ENCODE measurements around the gene CFAP74.

CFAP74 gene

GRCh38 chr1:1945782-1946393, 57.7 kb downstream of the CFAP74 start:
- Histone ChIP-seq H3K36me3 (ENCODE audit: insufficient read depth, low read length) (no peaks in the 10 kb centered on the region), H2AFZ (ENCODE audit: low read depth, low read length) (no peak overlapping the region), H4K20me1 (ENCODE audit: insufficient read depth, low read length) (no peaks in the 10 kb centered on the region), H3K4me1 (ENCODE audit: insufficient read depth, low read length) (peaks cover 8% of the 10 kb centered on the region), H3K4me3 (ENCODE audit: low read depth in 1 of 2, low read length in 2 of 2) (no peak overlapping the region), H3K27me3 (ENCODE audit: insufficient read depth, low read length, poor library complexity) (no peaks in the 10 kb centered on the region), H3K4me2 (ENCODE audit: insufficient read depth, low read length) (no peak overlapping the region), H3K9ac (ENCODE audit: low read depth, low read length) (no peak overlapping the region), H3K79me2 (ENCODE audit: insufficient read depth, low read length) (no peaks in the 10 kb centered on the region), H3K9me3 (ENCODE audit: insufficient read depth, low read length, severe bottlenecking) (no peaks in the 10 kb centered on the region), H3K27ac (ENCODE audit: low read length) (no peak overlapping the region)
- no peak for TF ChIP-seq EZH2 (IDR thresholded peaks at IDR 0.05; ENCODE audit: borderline replicate concordance, low read depth, low read length, severe bottlenecking)
- TF ChIP-seq, protein P1, sequence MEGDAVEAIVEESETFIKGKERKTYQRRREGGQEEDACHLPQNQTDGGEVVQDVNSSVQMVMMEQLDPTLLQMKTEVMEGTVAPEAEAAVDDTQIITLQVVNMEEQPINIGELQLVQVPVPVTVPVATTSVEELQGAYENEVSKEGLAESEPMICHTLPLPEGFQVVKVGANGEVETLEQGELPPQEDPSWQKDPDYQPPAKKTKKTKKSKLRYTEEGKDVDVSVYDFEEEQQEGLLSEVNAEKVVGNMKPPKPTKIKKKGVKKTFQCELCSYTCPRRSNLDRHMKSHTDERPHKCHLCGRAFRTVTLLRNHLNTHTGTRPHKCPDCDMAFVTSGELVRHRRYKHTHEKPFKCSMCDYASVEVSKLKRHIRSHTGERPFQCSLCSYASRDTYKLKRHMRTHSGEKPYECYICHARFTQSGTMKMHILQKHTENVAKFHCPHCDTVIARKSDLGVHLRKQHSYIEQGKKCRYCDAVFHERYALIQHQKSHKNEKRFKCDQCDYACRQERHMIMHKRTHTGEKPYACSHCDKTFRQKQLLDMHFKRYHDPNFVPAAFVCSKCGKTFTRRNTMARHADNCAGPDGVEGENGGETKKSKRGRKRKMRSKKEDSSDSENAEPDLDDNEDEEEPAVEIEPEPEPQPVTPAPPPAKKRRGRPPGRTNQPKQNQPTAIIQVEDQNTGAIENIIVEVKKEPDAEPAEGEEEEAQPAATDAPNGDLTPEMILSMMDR (IDR thresholded peaks at IDR 0.05; ENCODE audit: borderline replicate concordance, extremely low read depth, low read length, poor library complexity, severe bottlenecking), result no peak
- ATAC-seq (ENCODE audit: insufficient read depth, low read depth), result no peak
- no peak for DNase-seq

- H3K4me3 ChIP-seq (ENCODE audit: low read depth in 1 of 2, low read length in 2 of 2), result no peak overlapping the region
- H2AFZ ChIP-seq (ENCODE audit: low read depth, low read length), result peak overlapping the region; percentile 62; the same call in 1 of the 2 replicates
- TF ChIP-seq EZH2 (IDR thresholded peaks at IDR 0.05; ENCODE audit: borderline replicate concordance, low read depth, low read length, severe bottlenecking), result no peak
- TF ChIP-seq, protein P1 (IDR thresholded peaks at IDR 0.05; ENCODE audit: borderline replicate concordance, extremely low read depth, low read length, poor library complexity, severe bottlenecking), result peak; percentile 92
- peak; percentile 98 for ATAC-seq (ENCODE audit: insufficient read depth, low read depth)
- H3K9me3 ChIP-seq (ENCODE audit: insufficient read depth, low read length, severe bottlenecking), result no peaks in the 10 kb centered on the region
- H4K20me1 ChIP-seq (ENCODE audit: insufficient read depth, low read length), result no peaks in the 10 kb centered on the region; the same call in 1 of the 2 replicates
- no peaks in the 10 kb centered on the region for H3K36me3 ChIP-seq (ENCODE audit: insufficient read depth, low read length)
- no peak overlapping the region for H3K9ac ChIP-seq (ENCODE audit: low read depth, low read length)
- H3K27ac ChIP-seq (ENCODE audit: low read length), result no peak overlapping the region
- DNase-seq, result peak; percentile 62
- no peaks in the 10 kb centered on the region for H3K79me2 ChIP-seq (ENCODE audit: insufficient read depth, low read length)
- H3K27me3 ChIP-seq (ENCODE audit: insufficient read depth, low read length, poor library complexity), result no peaks in the 10 kb centered on the region
- peak overlapping the region; percentile 41 for H3K4me2 ChIP-seq (ENCODE audit: insufficient read depth, low read length)
- peaks cover 8% of the 10 kb centered on the region for H3K4me1 ChIP-seq (ENCODE audit: insufficient read depth, low read length)
Measured at GRCh38 chr1:1943834-1944570, 59.6 kb downstream of the CFAP74 start.

DNA sequence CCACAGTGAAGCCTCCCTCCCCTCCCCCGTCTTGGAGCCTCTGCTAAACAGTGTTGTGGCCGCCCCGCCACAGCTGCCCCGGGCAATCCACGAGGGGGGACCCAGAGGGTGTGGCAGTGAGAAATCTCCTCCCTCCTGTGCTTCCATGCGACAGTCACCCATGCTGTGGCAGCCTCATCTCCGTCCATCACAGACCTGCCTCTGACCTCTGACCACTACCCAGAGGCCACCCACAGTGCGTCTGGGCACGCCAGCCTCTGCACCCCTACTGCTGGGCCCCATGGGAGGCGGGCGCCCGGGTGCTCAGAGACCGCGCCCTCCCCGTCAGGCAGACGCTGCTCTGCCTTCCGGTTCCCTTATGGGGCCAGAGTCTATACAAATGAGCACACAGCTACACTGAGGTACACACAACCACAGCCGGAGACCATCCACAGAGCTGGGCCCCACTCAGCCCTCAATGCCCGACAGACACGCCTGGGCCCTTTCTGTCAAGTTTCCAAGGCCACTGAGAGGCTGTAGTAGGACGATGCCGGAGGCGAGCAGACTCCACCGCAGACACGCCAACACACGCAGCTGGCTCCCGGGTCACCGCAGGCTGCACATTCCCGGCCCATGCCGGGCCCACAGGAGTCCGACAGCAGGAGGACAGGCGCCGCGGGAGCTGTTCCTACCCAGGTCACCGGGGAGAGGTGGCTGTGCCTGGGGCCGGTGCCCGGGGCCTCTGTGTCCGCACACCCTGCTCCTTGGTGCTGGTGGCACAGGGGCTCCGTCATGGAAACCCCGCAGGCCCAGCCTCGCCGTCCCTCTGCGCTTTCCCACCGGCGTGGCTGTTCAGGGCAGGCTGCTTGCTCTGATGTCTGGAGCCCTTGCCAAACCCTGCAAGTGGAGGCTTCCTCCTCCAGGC, 60.6 kb downstream of the CFAP74 start:
- no peak overlapping the region for H2AFZ ChIP-seq (ENCODE audit: low read depth, low read length)
- H3K9me3 ChIP-seq (ENCODE audit: insufficient read depth, low read length, severe bottlenecking), result no peaks in the 10 kb centered on the region
- no peaks in the 10 kb centered on the region for H3K79me2 ChIP-seq (ENCODE audit: insufficient read depth, low read length)
- H4K20me1 ChIP-seq (ENCODE audit: insufficient read depth, low read length), result no peaks in the 10 kb centered on the region; the same call in 1 of the 2 replicates
- no peak overlapping the region for H3K27ac ChIP-seq (ENCODE audit: low read length)
- no peak overlapping the region for H3K9ac ChIP-seq (ENCODE audit: low read depth, low read length)
- no peak for DNase-seq
- H3K4me2 ChIP-seq (ENCODE audit: insufficient read depth, low read length), result no peak overlapping the region
- no peak overlapping the region for H3K4me3 ChIP-seq (ENCODE audit: low read depth in 1 of 2, low read length in 2 of 2)
- H3K36me3 ChIP-seq (ENCODE audit: insufficient read depth, low read length), result no peaks in the 10 kb centered on the region
- ATAC-seq (ENCODE audit: insufficient read depth, low read depth), result no peak
- TF ChIP-seq EZH2 (IDR thresholded peaks at IDR 0.05; ENCODE audit: borderline replicate concordance, low read depth, low read length, severe bottlenecking), result no peak
- TF ChIP-seq, protein P1 (IDR thresholded peaks at IDR 0.05; ENCODE audit: borderline replicate concordance, extremely low read depth, low read length, poor library complexity, severe bottlenecking), result no peak
- no peaks in the 10 kb centered on the region for H3K27me3 ChIP-seq (ENCODE audit: insufficient read depth, low read length, poor library complexity)
- H3K4me1 ChIP-seq (ENCODE audit: insufficient read depth, low read length), result peaks cover 8% of the 10 kb centered on the region

Measured in DND-41 (cell line).